CD14-positive monocyte (primary cell): Measurements from ENCODE around the gene SMC5. TPM values are rescaled to one million over a fixed set of nuclear protein-coding genes. Genes with fewer than 3 reads are reported as not detected.

ENCODE experiments used
- DNase-seq, 3 donors: peaks; one replicate each; pipeline ENCODE4 v3.0.0-alpha.2; 2011 to 2022
- H2AFZ ChIP-seq: 2 replicates; pipeline ENCODE4 v1.6.0; 2012; ENCODE audit warnings: mild to moderate bottlenecking, low read depth, low read length, inconsistent platforms; ENCODE audit not compliant: insufficient read depth, poor library complexity, severe bottlenecking
- H3K27ac ChIP-seq, 2 donors: 1 replicate in 1 of 2; 2 replicates in 1 of 2; pipeline ENCODE4 v1.5.1; 2012 to 2013; ENCODE audit warnings: low read length in 2 of 2, control low read depth in 1 of 2, inconsistent platforms in 1 of 2, low read depth in 1 of 2, mild to moderate bottlenecking in 1 of 2
- H3K27me3 ChIP-seq, 2 donors: one replicate each; pipeline versions ENCODE4 v1.6.0 to v1.6.1; 2011 to 2013; ENCODE audit warnings: low read length in 2 of 2; ENCODE audit not compliant: control insufficient read depth in 2 of 2, insufficient read depth in 2 of 2
- H3K36me3 ChIP-seq, 2 donors: replicated peaks in 1 of 2; 1 replicate in 1 of 2; 2 replicates in 1 of 2; pipeline versions ENCODE4 v1.5.1 to v1.6.1; 2012 to 2013; ENCODE audit warnings: low read length in 2 of 2, control low read depth in 1 of 2, inconsistent platforms in 1 of 2, mild to moderate bottlenecking in 1 of 2; ENCODE audit not compliant: insufficient read depth in 2 of 2, control insufficient read depth in 1 of 2
- H3K4me1 ChIP-seq, 2 donors: 1 replicate in 1 of 2; 2 replicates in 1 of 2; pipeline versions ENCODE4 v1.5.1 to v1.6.1; 2012 to 2013; ENCODE audit warnings: low read length in 2 of 2, control low read depth in 1 of 2, inconsistent platforms in 1 of 2, mild to moderate bottlenecking in 1 of 2, moderate library complexity in 1 of 2; ENCODE audit not compliant: insufficient read depth in 2 of 2, control insufficient read depth in 1 of 2
- H3K4me2 ChIP-seq: replicated peaks from 2 replicates; pipeline ENCODE3; 2012; ENCODE audit warnings: low read length, moderate library complexity, mild to moderate bottlenecking; ENCODE audit not compliant: poor library complexity, severe bottlenecking; ENCODE audit errors: extremely low read depth
- H3K4me3 ChIP-seq, 3 experiments: fragments of 200-600 bp in 1 of 3; sonication (generic) in 1 of 3; replicated peaks in 1 of 3; 1 replicate in 2 of 3; 2 replicates in 1 of 3; pipeline ENCODE4 v1.5.1; 2011 to 2013; ENCODE audit warnings: low read length in 3 of 3, mild to moderate bottlenecking in 3 of 3, control low read depth in 2 of 3, low read depth in 2 of 3, inconsistent platforms in 1 of 3, moderate library complexity in 1 of 3
- H3K79me2 ChIP-seq: 2 replicates; pipeline ENCODE4 v1.6.0; 2012; ENCODE audit warnings: mild to moderate bottlenecking, control low read depth, inconsistent platforms, low read length, moderate library complexity; ENCODE audit not compliant: insufficient read depth
- H3K9ac ChIP-seq: 2 replicates; pipeline ENCODE4 v1.6.0; 2017; ENCODE audit warnings: low read length, mild to moderate bottlenecking; ENCODE audit not compliant: insufficient read depth, poor library complexity, severe bottlenecking
- H3K9me3 ChIP-seq, 2 donors: replicated peaks in 1 of 2; 1 replicate in 1 of 2; 2 replicates in 1 of 2; pipeline versions ENCODE4 v1.5.1 to v1.6.1; 2012 to 2013; ENCODE audit warnings: low read length in 2 of 2, control low read depth in 1 of 2; ENCODE audit not compliant: control insufficient read depth in 1 of 2, insufficient read depth in 1 of 2
- H4K20me1 ChIP-seq: 2 replicates; pipeline ENCODE4 v1.6.0; 2012; ENCODE audit warnings: mild to moderate bottlenecking, low read length, control low read depth, moderate library complexity; ENCODE audit not compliant: insufficient read depth
- H3K27ac Mint-ChIP-seq, 7 donors: one replicate each; pipeline ENCODE4 v1.8.0; 2020; ENCODE audit warnings: mild to moderate bottlenecking in 7 of 7, mixed read lengths in 7 of 7, moderate library complexity in 6 of 7, inconsistent platforms in 2 of 7
- H3K27me3 Mint-ChIP-seq, 3 donors: one replicate each; pipeline ENCODE4 v1.8.0; 2021 to 2022; ENCODE audit warnings: low read depth in 3 of 3, mild to moderate bottlenecking in 3 of 3, mixed read lengths in 3 of 3, moderate library complexity in 3 of 3, inconsistent platforms in 1 of 3
- H3K36me3 Mint-ChIP-seq, 2 donors: one replicate each; pipeline ENCODE4 v1.8.0; 2020; ENCODE audit warnings: mixed read lengths in 2 of 2, inconsistent platforms in 1 of 2, mild to moderate bottlenecking in 1 of 2
- H3K4me1 Mint-ChIP-seq: one replicate; pipeline ENCODE4 v1.8.0; 2020; ENCODE audit warnings: mild to moderate bottlenecking, mixed read lengths
- H3K4me3 Mint-ChIP-seq, 2 donors: one replicate each; pipeline ENCODE4 v1.8.0; 2020; ENCODE audit warnings: mild to moderate bottlenecking in 2 of 2, mixed read lengths in 2 of 2, moderate library complexity in 1 of 2
- H3K9me3 Mint-ChIP-seq, 7 donors: one replicate each; pipeline ENCODE4 v1.8.0; 2020 to 2022; ENCODE audit warnings: mixed read lengths in 7 of 7, mild to moderate bottlenecking in 6 of 7, moderate library complexity in 6 of 7, inconsistent platforms in 2 of 7
- WGBS: methylation state at CpG from one replicate; pipeline ENCODE4 v1.1.5; 2013; ENCODE audit warnings: missing lambda C conversion rate; ENCODE audit not compliant: insufficient coverage; 5-methylcytosine and 5-hydroxymethylcytosine counted together
- intact Hi-C, 2 donors: fragments of 100-400 bp; cut with micrococcal nuclease; formaldehyde crosslinking; loops; one replicate each; pipeline versions ENCODE4 v1.15.0 to v1.15.1; 2023
- polyA plus RNA-seq, 3 donors: library from polyadenylated mRNA; depleted of rRNA in 1 of 3; unstranded in 2 of 3; stranded (reverse) in 1 of 3; fragments of 300-500 nt in 2 of 3; fragments of >200 nt in 1 of 3; fragmentation: Illumina TruSeq in 2 of 3; gene quantifications; 1 replicate in 2 of 3; 2 replicates in 1 of 3; pipeline ENCODE4 v1.2.3, GENCODE V29; 2012 to 2021
- TF ChIP-seq, protein P1 (sequence below): fragments of 200-600 bp; IDR thresholded peaks from one replicate; pipeline ENCODE4 v1.8.0; 2022; ENCODE audit warnings: antibody characterized with exemption, mild to moderate bottlenecking

The SMC5 gene
- polyA plus RNA-seq, 3 donors = 4.9 to 13.6 (median 5.1) TPM

DNA sequence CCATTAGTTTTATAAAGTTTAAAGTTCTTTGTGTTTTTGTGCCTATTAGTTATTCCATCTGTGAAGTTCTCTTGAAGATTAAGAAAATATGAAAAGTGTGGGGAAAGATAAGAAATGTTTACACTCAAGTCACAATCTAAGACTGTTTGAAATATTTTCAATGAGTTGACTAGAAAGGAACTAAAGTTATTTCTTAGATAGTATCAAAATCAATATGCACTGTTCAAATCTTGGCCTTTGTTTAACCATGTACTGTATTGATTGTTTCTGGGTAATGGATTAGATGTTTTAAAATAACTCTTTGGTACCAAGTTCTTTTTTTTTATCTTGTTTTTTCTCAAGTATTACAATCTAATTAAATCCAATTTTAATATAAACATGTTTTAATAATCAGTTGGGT, 46.0 kb downstream of the SMC5 start:
- no peak overlapping the region for H3K4me2 ChIP-seq
- Mint-ChIP-seq H3K4me1 (no peaks in the 10 kb centered on the region), H3K27ac (no peak overlapping the region), H3K36me3 (peaks cover 67 to 78% of the 10 kb centered on the region in 2 donors), H3K4me3 (no peak overlapping the region), H3K27me3 (no peaks in the 10 kb centered on the region), H3K9me3 (peaks cover 0 to 6% (median 1%) of the 10 kb centered on the region in 7 donors)
- H3K79me2 ChIP-seq = no peaks in the 10 kb centered on the region
- DNase-seq = no peak
- intact Hi-C loops = no loop called here
- H3K9me3 ChIP-seq = no peaks in the 10 kb centered on the region
- H3K36me3 ChIP-seq = peaks cover 70 to 93% of the 10 kb centered on the region in 2 donors
- H3K4me3 ChIP-seq = no peak overlapping the region
- no peaks in the 10 kb centered on the region for H4K20me1 ChIP-seq
- no peaks in the 10 kb centered on the region for H3K4me1 ChIP-seq
- no peak overlapping the region for H3K9ac ChIP-seq
- no peak overlapping the region for H2AFZ ChIP-seq
- TF ChIP-seq, protein P1, sequence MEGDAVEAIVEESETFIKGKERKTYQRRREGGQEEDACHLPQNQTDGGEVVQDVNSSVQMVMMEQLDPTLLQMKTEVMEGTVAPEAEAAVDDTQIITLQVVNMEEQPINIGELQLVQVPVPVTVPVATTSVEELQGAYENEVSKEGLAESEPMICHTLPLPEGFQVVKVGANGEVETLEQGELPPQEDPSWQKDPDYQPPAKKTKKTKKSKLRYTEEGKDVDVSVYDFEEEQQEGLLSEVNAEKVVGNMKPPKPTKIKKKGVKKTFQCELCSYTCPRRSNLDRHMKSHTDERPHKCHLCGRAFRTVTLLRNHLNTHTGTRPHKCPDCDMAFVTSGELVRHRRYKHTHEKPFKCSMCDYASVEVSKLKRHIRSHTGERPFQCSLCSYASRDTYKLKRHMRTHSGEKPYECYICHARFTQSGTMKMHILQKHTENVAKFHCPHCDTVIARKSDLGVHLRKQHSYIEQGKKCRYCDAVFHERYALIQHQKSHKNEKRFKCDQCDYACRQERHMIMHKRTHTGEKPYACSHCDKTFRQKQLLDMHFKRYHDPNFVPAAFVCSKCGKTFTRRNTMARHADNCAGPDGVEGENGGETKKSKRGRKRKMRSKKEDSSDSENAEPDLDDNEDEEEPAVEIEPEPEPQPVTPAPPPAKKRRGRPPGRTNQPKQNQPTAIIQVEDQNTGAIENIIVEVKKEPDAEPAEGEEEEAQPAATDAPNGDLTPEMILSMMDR = no peak
- H3K27ac ChIP-seq = no peak overlapping the region
- no peaks in the 10 kb centered on the region for H3K27me3 ChIP-seq

DNA sequence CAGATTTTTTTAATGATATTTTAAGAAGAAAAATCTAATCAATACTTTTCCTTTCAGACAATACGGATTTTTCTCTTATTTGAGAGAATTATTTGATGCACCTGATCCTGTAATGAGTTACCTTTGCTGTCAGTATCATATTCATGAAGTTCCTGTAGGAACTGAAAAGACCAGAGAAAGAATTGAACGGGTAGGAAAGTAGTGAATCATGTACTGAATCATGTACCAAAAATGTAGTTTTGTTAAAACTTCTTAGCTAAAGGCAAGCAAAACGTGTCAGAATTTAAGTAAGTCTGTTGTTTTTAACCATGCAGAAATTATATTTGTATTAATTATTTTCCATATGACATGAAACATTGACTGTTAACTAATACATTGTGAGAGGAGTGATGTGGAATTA, 56.6 kb downstream of the SMC5 start:
- H3K9me3 Mint-ChIP-seq = no peaks in the 10 kb centered on the region
- WGBS = no CpG with 5 or more reads among the region's 3 CpGs
- H3K4me1 Mint-ChIP-seq = no peaks in the 10 kb centered on the region
- no peak overlapping the region for H2AFZ ChIP-seq
- TF ChIP-seq, protein P1 = no peak
- H3K4me3 ChIP-seq = no peak overlapping the region
- intact Hi-C loops = no loop called here
- H3K27ac ChIP-seq = no peak overlapping the region
- H3K27me3 ChIP-seq = no peaks in the 10 kb centered on the region
- no peaks in the 10 kb centered on the region for H3K27me3 Mint-ChIP-seq
- no peaks in the 10 kb centered on the region for H3K9me3 ChIP-seq
- DNase-seq = no peak
- H3K4me2 ChIP-seq = no peak overlapping the region
- peaks cover 70 to 97% of the 10 kb centered on the region in 2 donors for H3K36me3 ChIP-seq
- no peak overlapping the region for H3K4me3 Mint-ChIP-seq
- no peaks in the 10 kb centered on the region for H3K4me1 ChIP-seq
- no peak overlapping the region for H3K27ac Mint-ChIP-seq
- peaks cover 60 to 68% of the 10 kb centered on the region in 2 donors for H3K36me3 Mint-ChIP-seq
- H3K79me2 ChIP-seq = no peaks in the 10 kb centered on the region
- no peak overlapping the region for H3K9ac ChIP-seq
- H4K20me1 ChIP-seq = no peaks in the 10 kb centered on the region
